ENCODE results near the gene ZNF892.

- no peak for TF ChIP-seq CTCF (conservative IDR thresholded peaks at IDR 0.05; ENCODE audit: low read depth, low read length)
- 0 out of 2 replicates have a peak, but pooled peaks have one; percentile 5 for TF ChIP-seq MAZ (IDR thresholded peaks at IDR 0.05; ENCODE audit: borderline replicate concordance, low read depth, low read length)
- TF ChIP-seq POLR2A (IDR thresholded peaks at IDR 0.05; ENCODE audit: low read depth, low read length), result peak; percentile 93
- no peak for TF ChIP-seq MAFK (IDR thresholded peaks at IDR 0.05; ENCODE audit: low read depth, low read length)
- TF ChIP-seq RFX5 (IDR thresholded peaks at IDR 0.05; ENCODE audit: low read depth, low read length), result no peak
- 0 out of 2 replicates have a peak, but pooled peaks have one; percentile 68 for TF ChIP-seq MXI1 (IDR thresholded peaks at IDR 0.05; ENCODE audit: borderline replicate concordance, low read depth, low read length)
- no peak for TF ChIP-seq RAD21 (IDR thresholded peaks at IDR 0.05; ENCODE audit: low read length)
- no peak for TF ChIP-seq ELK1 (IDR thresholded peaks at IDR 0.05; ENCODE audit: borderline replicate concordance, low read depth, low read length)
- no peak for TF ChIP-seq BHLHE40 (IDR thresholded peaks at IDR 0.05; ENCODE audit: low read depth, low read length)
- no peak for TF ChIP-seq SMC3 (IDR thresholded peaks at IDR 0.05; ENCODE audit: low read depth, low read length)
- TF ChIP-seq CEBPB (IDR thresholded peaks at IDR 0.05; ENCODE audit: low read depth, low read length), result peak; percentile 43; the same call in 1 of the 2 replicates
- TF ChIP-seq RCOR1 (IDR thresholded peaks at IDR 0.05; ENCODE audit: insufficient replicate concordance, low read length), result no peak
- TF ChIP-seq USF2 (IDR thresholded peaks at IDR 0.05; ENCODE audit: low read depth, low read length), result peak; percentile 16
- TF ChIP-seq CHD1 (IDR thresholded peaks at IDR 0.05; ENCODE audit: low read depth, low read length), result no peak
These were observed 41.8 kb upstream of the ZNF892 start, which contains the start of gene ZNF2 for GRCh38 chr2:95165371-95166064.
